Upper lobe of left lung (tissue), 6 donors: ENCODE results near the gene HIF3A. TPM values are rescaled to one million over a fixed set of nuclear protein-coding genes. Genes with fewer than 3 reads are reported as not detected.
A peak's percentile ranks its signal among the peaks of the same experiment; 100 is the strongest.

Experiments used
- ATAC-seq, 2 donors: fragments of 200-7000 bp; cut with Tn5 transposase; one replicate each; pipeline ENCODE4 v1.9.1; 2022; ENCODE audit warnings: mild to moderate bottlenecking in 2 of 2, moderate library complexity in 2 of 2; ENCODE audit not compliant: low FRiP score in 2 of 2
- DNase-seq, 2 donors: peaks; one replicate each; pipeline ENCODE4 v3.0.0-alpha.2; 2019 to 2020
- H3K27ac ChIP-seq, 4 donors: fragments of 200-600 bp; sonication (generic); one replicate each; pipeline ENCODE4 v1.5.1; 2016 to 2019
- H3K27me3 ChIP-seq, 4 donors: fragments of 200-600 bp; sonication (generic); one replicate each; pipeline ENCODE4 v1.5.1; 2017 to 2019
- H3K36me3 ChIP-seq, 4 donors: fragments of 200-600 bp; sonication (generic); one replicate each; pipeline ENCODE4 v1.5.1; 2016 to 2019
- H3K4me1 ChIP-seq, 4 donors: fragments of 200-600 bp; sonication (generic); one replicate each; pipeline ENCODE4 v1.5.1; 2018 to 2019
- H3K4me3 ChIP-seq, 4 donors: fragments of 200-600 bp; sonication (generic); one replicate each; pipeline ENCODE4 v1.5.1; 2017 to 2019; ENCODE audit warnings: mild to moderate bottlenecking in 2 of 4, moderate library complexity in 1 of 4
- H3K9me3 ChIP-seq, 4 donors: fragments of 200-600 bp; sonication (generic); one replicate each; pipeline ENCODE4 v1.5.1; 2018 to 2019
- CTCF ChIP-seq, 6 experiments: fragments of 450-650 bp in 4 of 6; fragments of 200-600 bp in 2 of 6; sonication (generic) in 2 of 6; IDR thresholded peaks; one replicate each; pipeline ENCODE4 v1.5.1; 2016 to 2019; ENCODE audit warnings: antibody characterized with exemption in 6 of 6
- EP300 ChIP-seq, 4 donors: sonication (generic); formaldehyde crosslinking; IDR thresholded peaks; one replicate each; pipeline ENCODE4 v1.5.1; 2017; ENCODE audit warnings: antibody characterized with exemption in 4 of 4, control low read depth in 2 of 4
- POLR2A ChIP-seq, 4 donors: fragments of 450-650 bp; IDR thresholded peaks; one replicate each; pipeline ENCODE4 v1.5.1; 2016 to 2017; ENCODE audit warnings: antibody characterized with exemption in 4 of 4, mild to moderate bottlenecking in 2 of 4
- POLR2AphosphoS5 ChIP-seq, 2 donors: sonication (generic); formaldehyde crosslinking; IDR thresholded peaks; one replicate each; pipeline ENCODE4 v1.5.1; 2017; ENCODE audit warnings: antibody characterized with exemption in 2 of 2
- WGBS, 2 donors: methylation state at CpG; one replicate each; pipeline ENCODE4 v1.1.5; 2017 to 2018; 5-methylcytosine and 5-hydroxymethylcytosine counted together
- total RNA-seq, 6 donors: library from RNA; depleted of rRNA in 4 of 6; stranded (reverse); fragments of >200 nt in 4 of 6; gene quantifications; one replicate each; pipeline versions ENCODE4 v1.1.0 to v1.2.1, GENCODE V29; 2016 to 2021
- donor health status: DM: no; HTN: no; CAD: no; lungs with moderate emphysema.
- donor health status: DM: no; HTN: yes; CAD: no; lungs with severe emphysema.

HIF3A gene
- total RNA-seq, 6 donors from 2014 or later = 42.3 to 1,057 (median 61.3) TPM

- Histone ChIP-seq H3K4me3 (peak overlapping the region; percentile 0 to 61 (median 57)), H3K27ac (peak overlapping the region; percentile 92 to 99 (median 94)), H3K4me1 (peaks cover 72 to 90% (median 80%) of the 10 kb centered on the region in 4 donors), H3K27me3 (no peaks in the 10 kb centered on the region), H3K36me3 (peaks cover 0 to 22% (median 0%) of the 10 kb centered on the region in 4 donors), H3K9me3 (no peaks in the 10 kb centered on the region)
- DNase-seq (peak in 1 of 2 donors; percentile 24), ATAC-seq (no peak)
- WGBS, 2 donors = 42 to 47% methylated on average over 7 of the region's 7 CpGs
- TF ChIP-seq POLR2A (IDR thresholded peaks at IDR 0.05) = no peak
Measured at GRCh38 chr19:46299695-46300094, 2.9 kb downstream of the HIF3A start.

GRCh38 chr19:46303322-46303690, 6.5 kb downstream of the HIF3A start:
- ATAC-seq (no peak), DNase-seq (no peak)
- Histone ChIP-seq H3K36me3 (peaks cover 7 to 57% (median 17%) of the 10 kb centered on the region in 4 donors), H3K27me3 (no peaks in the 10 kb centered on the region), H3K4me3 (peak overlapping the region in 1 of 4 donors; percentile 10), H3K4me1 (peaks cover 55 to 72% (median 60%) of the 10 kb centered on the region in 4 donors), H3K9me3 (no peaks in the 10 kb centered on the region), H3K27ac (peak overlapping the region; percentile 78 to 99 (median 94))
- 67 to 69% methylated on average over 9 to 10 of the region's 10 CpGs for WGBS, 2 donors
- TF ChIP-seq EP300 (IDR thresholded peaks at IDR 0.05) = no peak
- TF ChIP-seq POLR2AphosphoS5 (IDR thresholded peaks at IDR 0.05) = no peak
- TF ChIP-seq CTCF (IDR thresholded peaks at IDR 0.05) = no peak
- TF ChIP-seq POLR2A (IDR thresholded peaks at IDR 0.05) = no peak

- WGBS, 2 donors = 61 to 82% methylated on average over 34 to 42 of the region's 56 CpGs
- TF ChIP-seq POLR2A (IDR thresholded peaks at IDR 0.05) (peak in 2 of 4 donors; percentile 17 to 69), POLR2AphosphoS5 (IDR thresholded peaks at IDR 0.05) (peak in 1 of 2 donors; percentile 41), EP300 (IDR thresholded peaks at IDR 0.05) (no peak), CTCF (IDR thresholded peaks at IDR 0.05) (no peak)
- Histone ChIP-seq H3K4me3 (peak overlapping the region in 1 of 4 donors; percentile 10), H3K4me1 (peaks cover 52 to 67% (median 56%) of the 10 kb centered on the region in 4 donors), H3K27me3 (no peaks in the 10 kb centered on the region), H3K27ac (peak overlapping the region; percentile 78 to 99 (median 94)), H3K36me3 (peaks cover 7 to 62% (median 22%) of the 10 kb centered on the region in 4 donors), H3K9me3 (no peaks in the 10 kb centered on the region)
- peak; percentile 91 to 92 for DNase-seq
- ATAC-seq = peak; percentile 25 to 55
Measured at GRCh38 chr19:46303691-46304397, 7.0 kb downstream of the HIF3A start.

- 91 to 95% methylated on average over 3 of the region's 3 CpGs for WGBS, 2 donors
- DNase-seq = no peak
- Histone ChIP-seq H3K4me3 (no peak overlapping the region), H3K27ac (peak overlapping the region in 2 of 4 donors; percentile 92 to 97), H3K4me1 (peaks cover 28 to 43% (median 33%) of the 10 kb centered on the region in 4 donors), H3K9me3 (no peaks in the 10 kb centered on the region), H3K36me3 (peaks cover 7 to 86% (median 35%) of the 10 kb centered on the region in 4 donors), H3K27me3 (no peaks in the 10 kb centered on the region)
- TF ChIP-seq CTCF (IDR thresholded peaks at IDR 0.05) (no peak), EP300 (IDR thresholded peaks at IDR 0.05) (no peak), POLR2A (IDR thresholded peaks at IDR 0.05) (no peak)
- no peak for ATAC-seq
Measured at GRCh38 chr19:46306501-46306900, 9.7 kb downstream of the HIF3A start.

GRCh38 chr19:46308510-46308909, 11.7 kb downstream of the HIF3A start:
- no peak for TF ChIP-seq POLR2A (IDR thresholded peaks at IDR 0.05)
- TF ChIP-seq EP300 (IDR thresholded peaks at IDR 0.05) = no peak
- TF ChIP-seq CTCF (IDR thresholded peaks at IDR 0.05) = no peak
- 86 to 88% methylated on average over 1 to 15 of the region's 15 CpGs for WGBS, 2 donors
- peaks cover 7 to 88% (median 46%) of the 10 kb centered on the region in 4 donors for H3K36me3 ChIP-seq

More at GRCh38 chr19:46308510-46308909, 11.7 kb downstream of the HIF3A start:
- Histone ChIP-seq H3K4me3 (no peak overlapping the region), H3K27me3 (no peaks in the 10 kb centered on the region), H3K9me3 (no peaks in the 10 kb centered on the region), H3K4me1 (peaks cover 9 to 23% (median 15%) of the 10 kb centered on the region in 4 donors), H3K27ac (peak overlapping the region in 3 of 4 donors; percentile 35 to 97 (median 49))
- ATAC-seq = peak in 1 of 2 donors; percentile 6
- DNase-seq = no peak
